ENCODE results near the gene ATP6V1B1. TPM values are rescaled to one million over a fixed set of nuclear protein-coding genes. Genes with fewer than 3 reads are reported as not detected.

ATP6V1B1 gene
- total RNA-seq, 2 donors from 2014 or later: not detected

DNA sequence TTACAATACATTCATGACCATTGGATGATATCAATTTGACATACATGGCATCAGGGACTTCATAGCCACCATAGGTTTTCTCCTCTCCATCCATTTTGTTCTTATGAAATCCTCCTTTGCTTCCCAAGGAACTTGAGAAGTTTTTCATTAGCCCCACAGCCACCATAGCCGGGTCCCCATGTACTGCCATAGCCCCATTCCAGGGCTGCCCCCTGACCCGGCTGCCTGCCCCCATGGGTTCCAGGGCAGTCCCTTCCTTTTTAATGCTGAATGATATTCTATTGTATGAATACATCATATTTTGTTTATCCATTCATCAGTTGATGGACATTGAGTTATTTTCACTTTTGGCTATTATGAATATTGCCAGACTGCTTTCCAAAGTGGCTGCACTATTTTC lies 20.4 kb downstream of the ATP6V1B1 start:
- Mint-ChIP-seq H3K4me1 (no peaks in the 10 kb centered on the region), H3K27me3 (ENCODE audit: insufficient read depth) (peaks cover 60% of the 10 kb centered on the region), H3K27ac (no peak overlapping the region), H3K4me3 (no peak overlapping the region), H3K9me3 (no peaks in the 10 kb centered on the region), H3K36me3 (ENCODE audit: low read depth) (no peaks in the 10 kb centered on the region)
- Histone ChIP-seq H3K27me3 (ENCODE audit: control insufficient read depth, insufficient read depth, low read length, poor library complexity, severe bottlenecking) (peaks cover 43% of the 10 kb centered on the region), H3K36me3 (ENCODE audit: control insufficient read depth, insufficient read depth, low read length) (no peaks in the 10 kb centered on the region), H3K27ac (ENCODE audit: low read depth, low read length) (no peak overlapping the region), H3K4me1 (ENCODE audit: control insufficient read depth, insufficient read depth, low read length) (no peaks in the 10 kb centered on the region), H3K9me3 (ENCODE audit: control insufficient read depth, low read length) (no peaks in the 10 kb centered on the region), H3K4me3 (ENCODE audit: low read length) (no peak overlapping the region), H3K9ac (ENCODE audit: extremely low read depth, low read length, poor library complexity, severe bottlenecking) (no peak overlapping the region)
- 80 to 100% methylated on average over 1 to 2 of the region's 2 CpGs for WGBS, 2 experiments (ENCODE audit: insufficient coverage in 1 of 2, insufficient read length in 1 of 2)
- TF ChIP-seq, protein P1, sequence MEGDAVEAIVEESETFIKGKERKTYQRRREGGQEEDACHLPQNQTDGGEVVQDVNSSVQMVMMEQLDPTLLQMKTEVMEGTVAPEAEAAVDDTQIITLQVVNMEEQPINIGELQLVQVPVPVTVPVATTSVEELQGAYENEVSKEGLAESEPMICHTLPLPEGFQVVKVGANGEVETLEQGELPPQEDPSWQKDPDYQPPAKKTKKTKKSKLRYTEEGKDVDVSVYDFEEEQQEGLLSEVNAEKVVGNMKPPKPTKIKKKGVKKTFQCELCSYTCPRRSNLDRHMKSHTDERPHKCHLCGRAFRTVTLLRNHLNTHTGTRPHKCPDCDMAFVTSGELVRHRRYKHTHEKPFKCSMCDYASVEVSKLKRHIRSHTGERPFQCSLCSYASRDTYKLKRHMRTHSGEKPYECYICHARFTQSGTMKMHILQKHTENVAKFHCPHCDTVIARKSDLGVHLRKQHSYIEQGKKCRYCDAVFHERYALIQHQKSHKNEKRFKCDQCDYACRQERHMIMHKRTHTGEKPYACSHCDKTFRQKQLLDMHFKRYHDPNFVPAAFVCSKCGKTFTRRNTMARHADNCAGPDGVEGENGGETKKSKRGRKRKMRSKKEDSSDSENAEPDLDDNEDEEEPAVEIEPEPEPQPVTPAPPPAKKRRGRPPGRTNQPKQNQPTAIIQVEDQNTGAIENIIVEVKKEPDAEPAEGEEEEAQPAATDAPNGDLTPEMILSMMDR (conservative IDR thresholded peaks at IDR 0.05): no peak
- DNase-seq: no peak

DNA sequence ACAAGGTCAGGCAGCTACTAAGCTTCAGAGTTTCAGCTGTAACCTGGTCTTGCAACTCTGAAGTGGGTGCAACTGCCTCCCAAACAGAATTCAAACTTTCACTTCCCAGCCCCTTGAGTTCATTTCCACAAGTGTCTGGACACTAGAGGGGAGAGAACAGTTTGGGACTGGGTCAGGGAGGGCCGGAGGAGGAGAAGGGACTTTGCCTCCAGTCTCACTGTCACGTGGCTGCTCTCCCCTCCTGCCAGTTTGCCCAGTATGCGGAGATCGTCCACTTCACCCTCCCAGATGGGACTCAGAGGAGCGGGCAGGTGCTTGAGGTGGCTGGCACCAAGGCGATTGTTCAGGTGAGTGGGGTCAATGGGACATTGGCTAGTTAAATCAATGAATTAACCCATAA lies 22.1 kb downstream of the ATP6V1B1 start:
- Histone ChIP-seq H3K4me1 (ENCODE audit: control insufficient read depth, insufficient read depth, low read length) (no peaks in the 10 kb centered on the region), H3K9ac (ENCODE audit: extremely low read depth, low read length, poor library complexity, severe bottlenecking) (no peak overlapping the region), H3K36me3 (ENCODE audit: control insufficient read depth, insufficient read depth, low read length) (no peaks in the 10 kb centered on the region), H3K4me3 (ENCODE audit: low read length) (no peak overlapping the region), H3K9me3 (ENCODE audit: control insufficient read depth, low read length) (no peaks in the 10 kb centered on the region), H3K27ac (ENCODE audit: low read depth, low read length) (no peak overlapping the region), H3K27me3 (ENCODE audit: control insufficient read depth, insufficient read depth, low read length, poor library complexity, severe bottlenecking) (peaks cover 51% of the 10 kb centered on the region)
- Mint-ChIP-seq H3K36me3 (ENCODE audit: low read depth) (no peaks in the 10 kb centered on the region), H3K27me3 (ENCODE audit: insufficient read depth) (peaks cover 65% of the 10 kb centered on the region), H3K9me3 (no peaks in the 10 kb centered on the region), H3K27ac (no peak overlapping the region), H3K4me1 (no peaks in the 10 kb centered on the region), H3K4me3 (no peak overlapping the region)
- TF ChIP-seq, protein P1 (conservative IDR thresholded peaks at IDR 0.05): no peak
- DNase-seq: peak; percentile 44
- WGBS, 2 experiments (ENCODE audit: insufficient coverage in 1 of 2, insufficient read length in 1 of 2): 60 to 85% methylated on average over 1 to 6 of the region's 6 CpGs

DNA sequence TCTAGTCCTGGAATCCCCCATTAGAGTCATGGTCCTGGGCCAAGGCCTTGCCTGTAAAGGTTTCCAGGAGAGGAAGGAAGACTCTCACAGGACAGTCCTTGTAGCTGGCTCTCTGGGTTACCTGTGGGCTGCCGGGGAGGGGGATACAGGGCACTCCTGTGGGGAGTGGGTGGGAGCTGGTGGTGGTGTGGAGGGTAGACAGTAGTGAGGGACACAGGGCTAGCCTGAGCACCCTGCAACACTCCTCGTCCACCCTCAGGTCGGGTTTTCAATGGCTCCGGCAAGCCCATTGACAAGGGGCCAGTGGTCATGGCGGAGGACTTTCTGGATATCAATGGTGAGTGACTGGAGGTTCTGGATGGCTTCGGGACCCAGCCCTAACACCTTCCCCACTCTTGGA lies 23.1 kb downstream of the ATP6V1B1 start:
- no peaks in the 10 kb centered on the region for H3K4me1 ChIP-seq (ENCODE audit: control insufficient read depth, insufficient read depth, low read length)
- H3K4me3 ChIP-seq (ENCODE audit: low read length): no peak overlapping the region
- H3K27me3 Mint-ChIP-seq (ENCODE audit: insufficient read depth): peaks cover 65% of the 10 kb centered on the region
- H3K4me1 Mint-ChIP-seq: no peaks in the 10 kb centered on the region
- TF ChIP-seq, protein P1 (conservative IDR thresholded peaks at IDR 0.05): no peak
- no peak overlapping the region for H3K27ac ChIP-seq (ENCODE audit: low read depth, low read length)
- peak overlapping the region; percentile 39 for H3K27ac Mint-ChIP-seq
- H3K36me3 ChIP-seq (ENCODE audit: control insufficient read depth, insufficient read depth, low read length): no peaks in the 10 kb centered on the region
- H3K4me3 Mint-ChIP-seq: no peak overlapping the region
- H3K9me3 ChIP-seq (ENCODE audit: control insufficient read depth, low read length): no peaks in the 10 kb centered on the region
- peaks cover 51% of the 10 kb centered on the region for H3K27me3 ChIP-seq (ENCODE audit: control insufficient read depth, insufficient read depth, low read length, poor library complexity, severe bottlenecking)
- H3K9me3 Mint-ChIP-seq: no peaks in the 10 kb centered on the region
- DNase-seq: peak; percentile 35
- no peaks in the 10 kb centered on the region for H3K36me3 Mint-ChIP-seq (ENCODE audit: low read depth)
- H3K9ac ChIP-seq (ENCODE audit: extremely low read depth, low read length, poor library complexity, severe bottlenecking): no peak overlapping the region
- 92 to 97% methylated on average over 3 to 6 of the region's 6 CpGs for WGBS, 2 experiments (ENCODE audit: insufficient coverage in 1 of 2, insufficient read length in 1 of 2)
